H9 (cell line): ENCODE data around the gene KLHDC9. TPM values are rescaled to one million over a fixed set of nuclear protein-coding genes. Genes with fewer than 3 reads are reported as not detected.

Experiments used
- DNase-seq: peaks from one replicate; pipeline ENCODE4 v3.0.0-alpha.2; 2017
- H2AFZ ChIP-seq: one replicate; pipeline ENCODE4 v1.6.1; 2013; ENCODE audit warnings: mild to moderate bottlenecking, low read length, control low read depth, moderate library complexity
- H2AK5ac ChIP-seq: 2 replicates; pipeline ENCODE4 v1.6.1; 2013; ENCODE audit warnings: low read length, control low read depth, mixed read lengths; ENCODE audit not compliant: insufficient read length
- H2BK120ac ChIP-seq: one replicate; pipeline ENCODE4 v1.6.1; 2013; ENCODE audit warnings: low read depth, mild to moderate bottlenecking, low read length, control low read depth, inconsistent platforms; ENCODE audit not compliant: poor library complexity, severe bottlenecking
- H2BK12ac ChIP-seq: 2 replicates; pipeline ENCODE4 v1.6.1; 2013; ENCODE audit warnings: low read length, control low read depth, mixed read lengths, low read depth; ENCODE audit not compliant: insufficient read length
- H2BK15ac ChIP-seq: 2 replicates; pipeline ENCODE4 v1.6.1; 2013; ENCODE audit warnings: low read depth, low read length, control low read depth
- H2BK20ac ChIP-seq: one replicate; pipeline ENCODE4 v1.6.1; 2013; ENCODE audit warnings: low read depth, mild to moderate bottlenecking, low read length, control low read depth, inconsistent platforms; ENCODE audit not compliant: poor library complexity, severe bottlenecking
- H2BK5ac ChIP-seq: 2 replicates; pipeline ENCODE4 v1.6.1; 2013; ENCODE audit warnings: low read length, control low read depth, mixed read lengths; ENCODE audit not compliant: insufficient read length
- H3K14ac ChIP-seq: 2 replicates; pipeline ENCODE4 v1.6.1; 2013; ENCODE audit warnings: low read length, control low read depth; ENCODE audit not compliant: insufficient read depth
- H3K18ac ChIP-seq: 2 replicates; pipeline ENCODE4 v1.6.1; 2013; ENCODE audit warnings: low read depth, mild to moderate bottlenecking, mixed read lengths, low read length, control low read depth; ENCODE audit not compliant: insufficient read length
- H3K23ac ChIP-seq: 2 replicates; pipeline ENCODE4 v1.6.1; 2013; ENCODE audit warnings: low read length, control low read depth, mixed read lengths, low read depth; ENCODE audit not compliant: insufficient read length
- H3K23me2 ChIP-seq: 2 replicates; pipeline ENCODE4 v1.6.1; 2013; ENCODE audit warnings: low read depth, mild to moderate bottlenecking, mixed read lengths, low read length, control low read depth; ENCODE audit not compliant: insufficient read length, poor library complexity, severe bottlenecking
- H3K27ac ChIP-seq: 2 replicates; pipeline ENCODE4 v1.5.1; 2013; ENCODE audit warnings: low read length, control low read depth, mixed read lengths, low read depth; ENCODE audit not compliant: insufficient read length
- H3K27me3 ChIP-seq: 2 replicates; pipeline ENCODE4 v1.6.1; 2013; ENCODE audit warnings: low read length, control low read depth, inconsistent platforms; ENCODE audit not compliant: insufficient read depth
- H3K4ac ChIP-seq: 2 replicates; pipeline ENCODE4 v1.6.1; 2013; ENCODE audit warnings: low read depth, mild to moderate bottlenecking, control low read depth, inconsistent platforms, low read length, moderate library complexity
- H3K4me1 ChIP-seq: 2 replicates; pipeline ENCODE4 v1.6.1; 2013; ENCODE audit warnings: low read length, control low read depth, inconsistent platforms; ENCODE audit not compliant: insufficient read depth
- H3K4me2 ChIP-seq: 2 replicates; pipeline ENCODE4 v1.6.1; 2013; ENCODE audit warnings: low read length, control low read depth, mixed read lengths; ENCODE audit not compliant: insufficient read length, insufficient read depth
- H3K56ac ChIP-seq: 2 replicates; pipeline ENCODE4 v1.6.1; 2013; ENCODE audit warnings: low read depth, mild to moderate bottlenecking, mixed read lengths, low read length, control low read depth; ENCODE audit not compliant: insufficient read length
- H3K79me1 ChIP-seq: 2 replicates; pipeline ENCODE4 v1.6.1; 2013; ENCODE audit warnings: low read depth, mild to moderate bottlenecking, moderate library complexity, low read length, control low read depth, inconsistent platforms; ENCODE audit not compliant: insufficient read depth, poor library complexity, severe bottlenecking
- H3K79me2 ChIP-seq: 2 replicates; pipeline ENCODE4 v1.6.1; 2013; ENCODE audit warnings: low read length, control low read depth, inconsistent platforms; ENCODE audit not compliant: insufficient read depth
- H3K9ac ChIP-seq: 2 replicates; pipeline ENCODE4 v1.6.1; 2013; ENCODE audit warnings: low read length, control low read depth, mixed read lengths; ENCODE audit not compliant: insufficient read length; ENCODE audit errors: extremely low read depth
- H3K9me3 ChIP-seq: one replicate; pipeline ENCODE4 v1.6.1; 2013; ENCODE audit warnings: low read depth, low read length, inconsistent platforms; ENCODE audit not compliant: control insufficient read depth
- H3T11ph ChIP-seq: one replicate; pipeline ENCODE4 v1.6.1; 2013; ENCODE audit warnings: mild to moderate bottlenecking, low read length, control low read depth, inconsistent platforms
- H4K20me1 ChIP-seq: one replicate; pipeline ENCODE4 v1.6.1; 2013; ENCODE audit not compliant: control insufficient read depth, insufficient read length, insufficient read depth
- H4K5ac ChIP-seq: 2 replicates; pipeline ENCODE4 v1.6.1; 2013; ENCODE audit warnings: low read depth, mild to moderate bottlenecking, mixed read lengths, low read length, control low read depth; ENCODE audit not compliant: insufficient read length
- H4K8ac ChIP-seq: replicated peaks from 2 replicates; pipeline ENCODE4 v1.6.1; 2013; ENCODE audit warnings: low read length, control low read depth, mixed read lengths, low read depth; ENCODE audit not compliant: insufficient read length
- H4K91ac ChIP-seq: 2 replicates; pipeline ENCODE4 v1.6.1; 2013; ENCODE audit warnings: low read depth, mild to moderate bottlenecking, moderate library complexity, mixed read lengths, low read length, control low read depth; ENCODE audit not compliant: insufficient read length
- H3K27ac Mint-ChIP-seq, 3 experiments: 2 replicates in 2 of 3; 3 replicates in 1 of 3; pipeline ENCODE4 v1.8.0; 2020 to 2021; ENCODE audit warnings: mixed read lengths in 3 of 3, mild to moderate bottlenecking in 1 of 3, moderate library complexity in 1 of 3
- H3K27me3 Mint-ChIP-seq: 2 replicates; pipeline ENCODE4 v1.8.0; 2021; ENCODE audit warnings: low read depth, mild to moderate bottlenecking, moderate library complexity, mixed read lengths
- H3K36me3 Mint-ChIP-seq, 3 experiments: 2 replicates in 2 of 3; 3 replicates in 1 of 3; pipeline ENCODE4 v1.8.0; 2020 to 2021; ENCODE audit warnings: low read depth in 3 of 3, mixed read lengths in 3 of 3; ENCODE audit not compliant: insufficient read depth in 1 of 3
- H3K4me1 Mint-ChIP-seq, 2 experiments: 2 replicates each; pipeline ENCODE4 v1.8.0; 2020; ENCODE audit warnings: mixed read lengths in 2 of 2
- H3K4me3 Mint-ChIP-seq, 2 experiments: 2 replicates in 1 of 2; 3 replicates in 1 of 2; pipeline ENCODE4 v1.8.0; 2020 to 2021; ENCODE audit warnings: mild to moderate bottlenecking in 2 of 2, mixed read lengths in 2 of 2, moderate library complexity in 1 of 2
- H3K9me3 Mint-ChIP-seq, 2 experiments: 2 replicates in 1 of 2; 3 replicates in 1 of 2; pipeline ENCODE4 v1.8.0; 2020; ENCODE audit warnings: mild to moderate bottlenecking in 2 of 2, mixed read lengths in 2 of 2, moderate library complexity in 1 of 2
- CTCF ChIP-seq: fragments of 200-600 bp; sonication (generic); conservative IDR thresholded peaks from 3 replicates; pipeline ENCODE4 v1.8.0; 2021; ENCODE audit warnings: antibody characterized with exemption, mild to moderate bottlenecking
- WGBS: extraction: QIAGEN DNeasy Blood & Tissue Kit; methylation state at CpG from one replicate; pipeline ENCODE4 v1.1.7; 2013; ENCODE audit warnings: missing lambda C conversion rate, low lambda C conversion rate, mixed read lengths; ENCODE audit not compliant: insufficient read length; ENCODE audit errors: extremely low coverage; 5-methylcytosine and 5-hydroxymethylcytosine counted together
- total RNA-seq: library from RNA; stranded (reverse); gene quantifications from 2 replicates; pipeline ENCODE4 v1.2.1, GENCODE V29; 2021

KLHDC9 gene
- total RNA-seq, 1 experiment from 2014 or later: 6.6 TPM

- Histone ChIP-seq H3K4ac (no peak overlapping the region), H2BK5ac (no peak overlapping the region), H2AFZ (no peak overlapping the region), H3K4me2 (peak overlapping the region; percentile 53), H3K27me3 (no peaks in the 10 kb centered on the region), H2BK15ac (no peak overlapping the region), H2BK12ac (peak overlapping the region; percentile 37), H3K14ac (no peak overlapping the region), H4K91ac (no peak overlapping the region), H3K9ac (peak overlapping the region; percentile 72), H3K23me2 (peaks cover 9% of the 10 kb centered on the region), H4K5ac (no peak overlapping the region), H3T11ph (no peak overlapping the region), H3K56ac (peak overlapping the region; percentile 21), H3K4me1 (peaks cover 5% of the 10 kb centered on the region; the same call in 1 of the 2 replicates), H2BK120ac (no peak overlapping the region), H3K27ac (peak overlapping the region; percentile 41), H3K9me3 (no peaks in the 10 kb centered on the region), H2AK5ac (no peak overlapping the region), H3K18ac (no peak overlapping the region), H4K20me1 (no peaks in the 10 kb centered on the region), H3K79me1 (no peaks in the 10 kb centered on the region), H3K23ac (no peak overlapping the region), H3K79me2 (peaks cover 6% of the 10 kb centered on the region; the same call in 1 of the 2 replicates), H4K8ac (no peak overlapping the region), H2BK20ac (no peak overlapping the region)
- peak; percentile 54 for TF ChIP-seq CTCF
- peak; percentile 76 for DNase-seq
- H3K36me3 Mint-ChIP-seq: peaks cover 29 to 53% (median 48%) of the 10 kb centered on the region in 3 experiments; a peak in 6 of 7 replicates
- no peaks in the 10 kb centered on the region for H3K27me3 Mint-ChIP-seq
- H3K27ac Mint-ChIP-seq: peak overlapping the region; percentile 93 to 98 (median 96)
- peak overlapping the region; percentile 95 to 97 for H3K4me3 Mint-ChIP-seq
- peaks cover 21 to 24% of the 10 kb centered on the region in 2 experiments for H3K4me1 Mint-ChIP-seq
- no CpG with 5 or more reads among the region's 10 CpGs for whole genome bisulfite sequencing
- no peaks in the 10 kb centered on the region for H3K9me3 Mint-ChIP-seq
These were observed 21.1 kb downstream of the KLHDC9 start for GRCh38 chr1:161119092-161119903.
